Measurements from ENCODE around the gene NUDT22. TPM values are rescaled to one million over a fixed set of nuclear protein-coding genes. Genes with fewer than 3 reads are reported as not detected.

The NUDT22 gene
- total RNA-seq, 1 donor from 2014 or later: 35.6 TPM

GRCh38 chr11:64208086-64208795, 17.8 kb upstream of the NUDT22 start:
- H3K9me3 Mint-ChIP-seq: no peaks in the 10 kb centered on the region
- peaks cover 9% of the 10 kb centered on the region for H3K4me1 Mint-ChIP-seq
- H3K36me3 Mint-ChIP-seq: peaks cover 13% of the 10 kb centered on the region
- TF ChIP-seq CTCF (IDR thresholded peaks at IDR 0.05; ENCODE audit: unreplicated experiment): no peak
- peak overlapping the region; percentile 66 for H3K27ac Mint-ChIP-seq
- no peak for DNase-seq (ENCODE audit: low spot score in 2 of 2, unreplicated experiment in 2 of 2)
- H3K4me3 Mint-ChIP-seq: no peak overlapping the region
- no peaks in the 10 kb centered on the region for H3K27me3 Mint-ChIP-seq (ENCODE audit: low read depth)

GRCh38 chr11:64208796-64209562, 17.1 kb upstream of the NUDT22 start:
- H3K27me3 Mint-ChIP-seq (ENCODE audit: low read depth): no peaks in the 10 kb centered on the region
- H3K4me3 Mint-ChIP-seq: no peak overlapping the region
- peaks cover 8% of the 10 kb centered on the region for H3K4me1 Mint-ChIP-seq
- TF ChIP-seq CTCF (IDR thresholded peaks at IDR 0.05; ENCODE audit: unreplicated experiment): no peak
- peaks cover 6% of the 10 kb centered on the region for H3K36me3 Mint-ChIP-seq
- H3K27ac Mint-ChIP-seq: peak overlapping the region; percentile 47
- no peak for DNase-seq (ENCODE audit: low spot score in 2 of 2, unreplicated experiment in 2 of 2)
- no peaks in the 10 kb centered on the region for H3K9me3 Mint-ChIP-seq

- Mint-ChIP-seq H3K9me3 (no peaks in the 10 kb centered on the region), H3K4me3 (no peak overlapping the region), H3K4me1 (peaks cover 4% of the 10 kb centered on the region), H3K27me3 (ENCODE audit: low read depth) (no peaks in the 10 kb centered on the region), H3K27ac (no peak overlapping the region), H3K36me3 (peaks cover 2% of the 10 kb centered on the region)
- DNase-seq (ENCODE audit: low spot score in 2 of 2, unreplicated experiment in 2 of 2): no peak
- no peak for TF ChIP-seq CTCF (IDR thresholded peaks at IDR 0.05; ENCODE audit: unreplicated experiment)
These were observed 16.6 kb upstream of the NUDT22 start for GRCh38 chr11:64209563-64209843.

- no peaks in the 10 kb centered on the region for H3K27me3 Mint-ChIP-seq (ENCODE audit: low read depth)
- no peak for TF ChIP-seq CTCF (IDR thresholded peaks at IDR 0.05; ENCODE audit: unreplicated experiment)
- H3K36me3 Mint-ChIP-seq: peaks cover 4% of the 10 kb centered on the region
- no peak overlapping the region for H3K4me3 Mint-ChIP-seq
- peaks cover 2% of the 10 kb centered on the region for H3K4me1 Mint-ChIP-seq
- DNase-seq (ENCODE audit: low spot score in 2 of 2, unreplicated experiment in 2 of 2): no peak
- H3K27ac Mint-ChIP-seq: no peak overlapping the region
- peaks cover 3% of the 10 kb centered on the region for H3K9me3 Mint-ChIP-seq
These were observed 15.6 kb upstream of the NUDT22 start for GRCh38 chr11:64210301-64211020.

- H3K27me3 Mint-ChIP-seq (ENCODE audit: low read depth): no peaks in the 10 kb centered on the region
- H3K4me1 Mint-ChIP-seq: peaks cover 2% of the 10 kb centered on the region
- H3K27ac Mint-ChIP-seq: no peak overlapping the region
- TF ChIP-seq CTCF (IDR thresholded peaks at IDR 0.05; ENCODE audit: unreplicated experiment): no peak
- H3K36me3 Mint-ChIP-seq: peaks cover 4% of the 10 kb centered on the region
- no peak for DNase-seq (ENCODE audit: low spot score in 2 of 2, unreplicated experiment in 2 of 2)
- peaks cover 3% of the 10 kb centered on the region for H3K9me3 Mint-ChIP-seq
- H3K4me3 Mint-ChIP-seq: no peak overlapping the region
These were observed 14.7 kb upstream of the NUDT22 start for GRCh38 chr11:64211181-64211872.
